HepG2 (cell line): ENCODE measurements around the gene MC1R. TPM values are rescaled to one million over a fixed set of nuclear protein-coding genes. Genes with fewer than 3 reads are reported as not detected.

Experiments
- CBX2 ChIP-seq, 2 experiments: fragments of 200-600 bp in 1 of 2; sonication (generic); formaldehyde crosslinking in 1 of 2; IDR thresholded peaks; 2 replicates each; pipeline versions ENCODE4 v1.7.0 to v1.8.1; 2018 to 2022; ENCODE audit warnings: low read depth in 2 of 2, low read length in 1 of 2, mild to moderate bottlenecking in 1 of 2, missing genetic modification reagents in 1 of 2
- FOXA1 ChIP-seq, 2 experiments: fragments of 450-650 bp in 1 of 2; sonication (generic) in 1 of 2; formaldehyde crosslinking in 1 of 2; IDR thresholded peaks; 2 replicates each; pipeline versions ENCODE4 v1.4.0 to v1.6.1; 2016 to 2020; ENCODE audit warnings: missing genetic modification reagents in 1 of 2
- HMG20B ChIP-seq: conservative IDR thresholded peaks from 2 replicates; pipeline ENCODE4 v1.6.1; 2016; ENCODE audit warnings: missing genetic modification reagents, missing compliant biosample characterization
- HOXA5 ChIP-seq: sonication (generic); formaldehyde crosslinking; IDR thresholded peaks from 2 replicates; pipeline ENCODE4 v1.4.0; 2020; ENCODE audit warnings: missing genetic modification reagents
- KAT2B ChIP-seq: fragments of 150-350 bp; IDR thresholded peaks from 2 replicates; pipeline ENCODE4 v1.6.1; 2014; ENCODE audit warnings: low read depth, low read length, borderline replicate concordance
- KAT7 ChIP-seq: IDR thresholded peaks from 2 replicates; pipeline ENCODE4 v1.6.1; 2018; ENCODE audit warnings: borderline replicate concordance, missing compliant biosample characterization
- MIXL1 ChIP-seq: IDR thresholded peaks from 2 replicates; pipeline ENCODE4 v1.6.1; 2016
- MTA3 ChIP-seq: sonication (generic); formaldehyde crosslinking; IDR thresholded peaks from 2 replicates; pipeline ENCODE4 v1.4.0; 2020; ENCODE audit warnings: missing genetic modification reagents
- PHB2 ChIP-seq: fragments of 450-650 bp; IDR thresholded peaks from 2 replicates; pipeline ENCODE4 v1.6.1; 2018; ENCODE audit not compliant: partially characterized antibody
- POGZ ChIP-seq: sonication (generic); formaldehyde crosslinking; IDR thresholded peaks from 2 replicates; pipeline ENCODE4 v1.4.0; 2020; ENCODE audit warnings: mild to moderate bottlenecking, missing genetic modification reagents
- RXRA ChIP-seq: sonication (generic); formaldehyde crosslinking; IDR thresholded peaks from 2 replicates; pipeline ENCODE4 v1.5.1; 2020; ENCODE audit warnings: missing genetic modification reagents
- STAT5B ChIP-seq: sonication (generic); formaldehyde crosslinking; IDR thresholded peaks from 2 replicates; pipeline ENCODE4 v1.4.0; 2020; ENCODE audit warnings: missing genetic modification reagents
- TAF1 ChIP-seq: sonication (generic); formaldehyde crosslinking; IDR thresholded peaks from 2 replicates; pipeline ENCODE4 v1.4.0; 2020; ENCODE audit warnings: missing genetic modification reagents
- TOE1 ChIP-seq: sonication (generic); formaldehyde crosslinking; IDR thresholded peaks from 2 replicates; pipeline ENCODE4 v1.4.0; 2020; ENCODE audit warnings: mild to moderate bottlenecking, missing genetic modification reagents
- TOPORS ChIP-seq: sonication (generic); formaldehyde crosslinking; IDR thresholded peaks from 2 replicates; pipeline ENCODE4 v1.8.0; 2023; ENCODE audit warnings: mild to moderate bottlenecking, missing genetic modification reagents
- ZNF121 ChIP-seq: sonication (generic); formaldehyde crosslinking; IDR thresholded peaks from 2 replicates; pipeline ENCODE4 v1.5.0; 2020; ENCODE audit warnings: mild to moderate bottlenecking, missing genetic modification reagents
- ZNF274 ChIP-seq: sonication (generic); formaldehyde crosslinking; IDR thresholded peaks from 2 replicates; pipeline ENCODE4 v1.5.1; 2020; ENCODE audit warnings: mild to moderate bottlenecking, missing genetic modification reagents
- ZNF547 ChIP-seq: sonication (generic); formaldehyde crosslinking; IDR thresholded peaks from 2 replicates; pipeline ENCODE4 v1.5.1; 2020; ENCODE audit warnings: mild to moderate bottlenecking, missing genetic modification reagents
- ZNF563 ChIP-seq: sonication (generic); formaldehyde crosslinking; IDR thresholded peaks from 2 replicates; pipeline ENCODE4 v1.8.0; 2022; ENCODE audit warnings: mild to moderate bottlenecking, moderate library complexity, missing genetic modification reagents
- ZNF747 ChIP-seq: sonication (generic); formaldehyde crosslinking; IDR thresholded peaks from 2 replicates; pipeline ENCODE4 v1.8.1; 2023; ENCODE audit warnings: missing genetic modification reagents, mild to moderate bottlenecking, borderline replicate concordance
- polyA plus RNA-seq, 8 experiments: library from polyadenylated mRNA; depleted of rRNA in 3 of 8; stranded (reverse) in 7 of 8; unstranded in 1 of 8; fragments of >200 nt; fragmentation: Illumina TruSeq in 4 of 8; extraction: Trizol in 4 of 8; gene quantifications; 2 replicates each; pipeline versions ENCODE4 v1.2.1 to v1.2.3, GENCODE V29; 2011 to 2016; ENCODE audit warnings: low read depth in 4 of 8, missing spikeins in 1 of 8, mixed read lengths in 1 of 8; ENCODE audit not compliant: insufficient read depth in 1 of 8
- total RNA-seq, 5 experiments: library from RNA; depleted of rRNA; stranded (reverse); fragments of >200 nt; fragmentation: Illumina TruSeq; extraction: Trizol; gene quantifications; 2 replicates each; pipeline ENCODE4 v1.2.3, GENCODE V29; 2016; ENCODE audit warnings: low read depth in 1 of 5
- TF ChIP-seq, protein P1 (sequence below), 2 experiments: IDR thresholded peaks; 2 replicates each; pipeline ENCODE4 v1.6.1; 2011 to 2012; ENCODE audit warnings: low read length in 2 of 2, borderline replicate concordance in 1 of 2, low read depth in 1 of 2, mild to moderate bottlenecking in 1 of 2, moderate library complexity in 1 of 2
- TF ChIP-seq, protein P2 (sequence below): IDR thresholded peaks from 2 replicates; pipeline ENCODE4 v1.6.1; 2016
- TF ChIP-seq, protein P3 (sequence below): sonication (generic); formaldehyde crosslinking; IDR thresholded peaks from 2 replicates; pipeline ENCODE4 v1.5.1; 2020; ENCODE audit warnings: mild to moderate bottlenecking, missing genetic modification reagents, moderate library complexity

The MC1R gene
- total and polyA plus RNA-seq, 2 of the 13 experiments (the other 11 are each of a cell fraction or from before 2014, with no cell fraction given): 9.1 to 14.8 TPM

DNA sequence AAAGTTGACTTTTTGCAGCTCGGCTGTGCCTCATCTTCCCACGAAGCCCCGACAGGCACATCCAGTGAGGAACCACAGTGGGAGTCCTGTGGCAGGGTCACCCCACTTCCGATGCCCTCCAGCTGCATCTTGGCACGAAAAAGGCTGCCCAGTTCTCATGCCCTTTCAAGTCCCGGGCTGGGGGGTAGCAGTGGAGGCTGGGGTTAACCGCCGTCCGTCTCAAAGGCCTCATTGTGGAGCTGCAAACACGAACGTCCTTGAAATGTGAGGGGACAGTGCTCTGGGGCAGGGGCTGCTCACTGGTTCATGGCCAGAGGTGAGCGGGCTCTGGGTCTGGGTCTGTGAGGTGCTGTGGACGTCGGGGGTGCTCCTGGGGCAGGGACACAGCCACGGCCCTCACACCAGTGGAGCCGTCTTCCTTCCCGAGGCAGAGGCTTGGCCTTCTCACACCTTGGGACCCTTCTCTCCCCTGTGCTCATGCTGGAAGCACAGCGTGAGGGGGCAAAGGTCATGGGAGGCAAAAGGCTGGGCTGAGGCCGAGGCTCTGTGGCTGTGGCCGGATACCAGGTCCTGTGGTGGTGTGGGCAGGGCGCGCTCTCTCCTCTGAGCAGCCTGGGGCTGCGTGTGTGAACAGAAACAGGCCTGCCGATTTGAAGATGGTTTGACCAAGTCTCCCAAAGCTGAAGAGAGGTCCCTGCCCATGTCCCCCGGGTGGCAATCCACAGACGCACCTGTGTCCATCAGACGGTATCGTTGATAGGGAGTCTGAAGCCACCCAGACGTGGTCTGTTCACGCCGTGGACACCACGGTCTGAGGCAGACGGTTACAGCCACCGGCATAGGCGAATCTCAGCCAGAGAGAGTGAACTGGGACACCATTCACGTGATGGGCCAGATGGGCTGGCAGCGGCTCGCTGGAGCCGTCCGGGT, 3.1 kb upstream of the MC1R start (continued):
- TF ChIP-seq HMG20B: no peak; the same call in 1 of the 2 replicates
- no peak for TF ChIP-seq PHB2
- peak; percentile 94 for TF ChIP-seq ZNF121 (CRISPR knock-in tag)
- TF ChIP-seq STAT5B: peak; percentile 92; the same call in 1 of the 2 replicates
- no peak for TF ChIP-seq KAT2B
- TF ChIP-seq, protein P1, sequence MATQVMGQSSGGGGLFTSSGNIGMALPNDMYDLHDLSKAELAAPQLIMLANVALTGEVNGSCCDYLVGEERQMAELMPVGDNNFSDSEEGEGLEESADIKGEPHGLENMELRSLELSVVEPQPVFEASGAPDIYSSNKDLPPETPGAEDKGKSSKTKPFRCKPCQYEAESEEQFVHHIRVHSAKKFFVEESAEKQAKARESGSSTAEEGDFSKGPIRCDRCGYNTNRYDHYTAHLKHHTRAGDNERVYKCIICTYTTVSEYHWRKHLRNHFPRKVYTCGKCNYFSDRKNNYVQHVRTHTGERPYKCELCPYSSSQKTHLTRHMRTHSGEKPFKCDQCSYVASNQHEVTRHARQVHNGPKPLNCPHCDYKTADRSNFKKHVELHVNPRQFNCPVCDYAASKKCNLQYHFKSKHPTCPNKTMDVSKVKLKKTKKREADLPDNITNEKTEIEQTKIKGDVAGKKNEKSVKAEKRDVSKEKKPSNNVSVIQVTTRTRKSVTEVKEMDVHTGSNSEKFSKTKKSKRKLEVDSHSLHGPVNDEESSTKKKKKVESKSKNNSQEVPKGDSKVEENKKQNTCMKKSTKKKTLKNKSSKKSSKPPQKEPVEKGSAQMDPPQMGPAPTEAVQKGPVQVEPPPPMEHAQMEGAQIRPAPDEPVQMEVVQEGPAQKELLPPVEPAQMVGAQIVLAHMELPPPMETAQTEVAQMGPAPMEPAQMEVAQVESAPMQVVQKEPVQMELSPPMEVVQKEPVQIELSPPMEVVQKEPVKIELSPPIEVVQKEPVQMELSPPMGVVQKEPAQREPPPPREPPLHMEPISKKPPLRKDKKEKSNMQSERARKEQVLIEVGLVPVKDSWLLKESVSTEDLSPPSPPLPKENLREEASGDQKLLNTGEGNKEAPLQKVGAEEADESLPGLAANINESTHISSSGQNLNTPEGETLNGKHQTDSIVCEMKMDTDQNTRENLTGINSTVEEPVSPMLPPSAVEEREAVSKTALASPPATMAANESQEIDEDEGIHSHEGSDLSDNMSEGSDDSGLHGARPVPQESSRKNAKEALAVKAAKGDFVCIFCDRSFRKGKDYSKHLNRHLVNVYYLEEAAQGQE (IDR thresholded peaks at IDR 0.05; ENCODE audit: borderline replicate concordance in 1 of 2, low read depth in 1 of 2, low read length in 2 of 2): no peak
- peak; percentile 76; the same call in 1 of the 2 replicates for TF ChIP-seq HOXA5 (CRISPR knock-in tag)
- TF ChIP-seq TOPORS (CRISPR knock-in tag): 0 out of 2 replicates have a peak, but pooled peaks have one; percentile 88
- peak; percentile 99 for TF ChIP-seq ZNF274 (CRISPR knock-in tag)
- TF ChIP-seq, protein P2, sequence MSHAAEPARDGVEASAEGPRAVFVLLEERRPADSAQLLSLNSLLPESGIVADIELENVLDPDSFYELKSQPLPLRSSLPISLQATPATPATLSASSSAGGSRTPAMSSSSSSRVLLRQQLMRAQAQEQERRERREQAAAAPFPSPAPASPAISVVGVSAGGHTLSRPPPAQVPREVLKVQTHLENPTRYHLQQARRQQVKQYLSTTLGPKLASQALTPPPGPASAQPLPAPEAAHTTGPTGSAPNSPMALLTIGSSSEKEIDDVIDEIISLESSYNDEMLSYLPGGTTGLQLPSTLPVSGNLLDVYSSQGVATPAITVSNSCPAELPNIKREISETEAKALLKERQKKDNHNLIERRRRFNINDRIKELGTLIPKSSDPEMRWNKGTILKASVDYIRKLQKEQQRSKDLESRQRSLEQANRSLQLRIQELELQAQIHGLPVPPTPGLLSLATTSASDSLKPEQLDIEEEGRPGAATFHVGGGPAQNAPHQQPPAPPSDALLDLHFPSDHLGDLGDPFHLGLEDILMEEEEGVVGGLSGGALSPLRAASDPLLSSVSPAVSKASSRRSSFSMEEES (CRISPR knock-in tag): peak; percentile 55; the same call in 1 of the 2 replicates
- TF ChIP-seq MTA3 (CRISPR knock-in tag): no peak
- TF ChIP-seq KAT7: no peak
- no peak for TF ChIP-seq TAF1 (CRISPR knock-in tag)
- TF ChIP-seq ZNF547 (CRISPR knock-in tag): peak; percentile 98
- peak; percentile 95 for TF ChIP-seq RXRA
- TF ChIP-seq ZNF747: peak; percentile 86; the same call in 1 of the 2 replicates
- TF ChIP-seq MIXL1 (CRISPR knock-in tag): peak; percentile 56; the same call in 1 of the 2 replicates
- peak; percentile 76 for TF ChIP-seq POGZ (CRISPR knock-in tag)
- no peak for TF ChIP-seq CBX2 (IDR thresholded peaks at IDR 0.05; ENCODE audit: low read depth, low read length)
- no peak for TF ChIP-seq CBX2 (CRISPR knock-in tag; IDR thresholded peaks at IDR 0.05; ENCODE audit: low read depth)
- TF ChIP-seq FOXA1 (IDR thresholded peaks at IDR 0.05): no peak
- TF ChIP-seq FOXA1 (CRISPR knock-in tag; IDR thresholded peaks at IDR 0.05): peak; percentile 19; the same call in 1 of the 2 replicates
- TF ChIP-seq ZNF563 (CRISPR knock-in tag): peak; percentile 48; the same call in 1 of the 2 replicates
- no peak; the same call in 1 of the 2 replicates for TF ChIP-seq TOE1 (CRISPR knock-in tag)
- TF ChIP-seq, protein P3, sequence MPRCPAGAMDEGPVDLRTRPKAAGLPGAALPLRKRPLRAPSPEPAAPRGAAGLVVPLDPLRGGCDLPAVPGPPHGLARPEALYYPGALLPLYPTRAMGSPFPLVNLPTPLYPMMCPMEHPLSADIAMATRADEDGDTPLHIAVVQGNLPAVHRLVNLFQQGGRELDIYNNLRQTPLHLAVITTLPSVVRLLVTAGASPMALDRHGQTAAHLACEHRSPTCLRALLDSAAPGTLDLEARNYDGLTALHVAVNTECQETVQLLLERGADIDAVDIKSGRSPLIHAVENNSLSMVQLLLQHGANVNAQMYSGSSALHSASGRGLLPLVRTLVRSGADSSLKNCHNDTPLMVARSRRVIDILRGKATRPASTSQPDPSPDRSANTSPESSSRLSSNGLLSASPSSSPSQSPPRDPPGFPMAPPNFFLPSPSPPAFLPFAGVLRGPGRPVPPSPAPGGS (CRISPR knock-in tag): peak; percentile 95
